H1 (cell line): Measurements from ENCODE around the gene GPC6. TPM values are rescaled to one million over a fixed set of nuclear protein-coding genes. Genes with fewer than 3 reads are reported as not detected.

ENCODE experiments used
- RAD21 ChIP-seq, 2 experiments: IDR thresholded peaks in 1 of 2; conservative IDR thresholded peaks in 1 of 2; 2 replicates each; pipeline ENCODE4 v1.6.1; 2011; ENCODE audit warnings: low read depth in 2 of 2, low read length in 2 of 2, improper control_type of control experiment in 1 of 2, inconsistent platforms in 1 of 2, mild to moderate bottlenecking in 1 of 2, moderate library complexity in 1 of 2
- polyA plus RNA-seq, 7 experiments: library from polyadenylated mRNA; depleted of rRNA in 3 of 7; stranded (reverse) in 5 of 7; unstranded in 2 of 7; fragments of >200 nt in 5 of 7; fragments of 200-250 nt in 2 of 7; gene quantifications; 1 replicate in 5 of 7; 2 replicates in 1 of 7; 4 replicates in 1 of 7; pipeline versions ENCODE4 v1.2.1 to v1.2.3, GENCODE V29; 2011 to 2013; ENCODE audit warnings: missing spikeins in 2 of 7, mixed read lengths in 2 of 7
- total RNA-seq: library from RNA; stranded (reverse); fragmentation: NEBNext Ultra II Directional; extraction: Animal tissue kit (Norgen Biotek cat#: 25700); gene quantifications from 2 replicates; pipeline ENCODE4 v1.2.1, GENCODE V29; 2021
- TF ChIP-seq, protein P1 (sequence below): IDR thresholded peaks from 2 replicates; pipeline ENCODE4 v1.6.1; 2011; ENCODE audit warnings: low read length, improper control_type of control experiment
- TF ChIP-seq, protein P2 (sequence below): fragments of 300-600 bp; sonication (generic); IDR thresholded peaks from 2 replicates; pipeline ENCODE4 v1.7.1; 2012; ENCODE audit warnings: low read length, moderate library complexity, mild to moderate bottlenecking, inconsistent platforms; ENCODE audit not compliant: insufficient replicate concordance
- TF ChIP-seq, protein P3 (sequence below): IDR thresholded peaks from 2 replicates; pipeline ENCODE4 v1.6.1; 2012; ENCODE audit warnings: inconsistent platforms

GPC6 gene
- total and polyA plus RNA-seq, 2 of the 8 experiments (the other 6 are each of a cell fraction or from before 2014, with no cell fraction given), result 5.4 to 12.0 TPM

DNA sequence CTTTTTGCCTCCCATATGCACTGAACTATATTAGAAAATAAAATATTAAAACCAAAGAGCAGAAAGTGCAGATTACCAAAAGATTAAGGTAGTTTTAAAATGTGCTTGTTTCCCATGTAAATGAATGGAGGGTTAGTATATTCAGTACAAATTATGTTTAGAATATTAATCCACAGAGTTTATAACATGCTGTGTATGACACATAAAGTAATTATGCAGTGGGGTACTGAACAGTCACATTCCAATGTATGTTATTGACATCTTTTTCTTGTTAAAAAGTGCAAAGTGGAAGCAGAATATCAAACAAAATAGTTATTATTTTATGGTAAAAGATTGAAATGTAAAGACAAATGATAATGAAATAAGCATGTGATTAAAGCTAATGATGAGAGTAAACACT is 79.3 kb downstream of the GPC6 start (continued):
- TF ChIP-seq, protein P1, sequence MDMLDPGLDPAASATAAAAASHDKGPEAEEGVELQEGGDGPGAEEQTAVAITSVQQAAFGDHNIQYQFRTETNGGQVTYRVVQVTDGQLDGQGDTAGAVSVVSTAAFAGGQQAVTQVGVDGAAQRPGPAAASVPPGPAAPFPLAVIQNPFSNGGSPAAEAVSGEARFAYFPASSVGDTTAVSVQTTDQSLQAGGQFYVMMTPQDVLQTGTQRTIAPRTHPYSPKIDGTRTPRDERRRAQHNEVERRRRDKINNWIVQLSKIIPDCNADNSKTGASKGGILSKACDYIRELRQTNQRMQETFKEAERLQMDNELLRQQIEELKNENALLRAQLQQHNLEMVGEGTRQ, result no peak
- TF ChIP-seq RAD21 (IDR thresholded peaks at IDR 0.05 in 1 of 2, conservative IDR thresholded peaks at IDR 0.05 in 1 of 2; ENCODE audit: low read depth in 2 of 2, low read length in 2 of 2), result no peak
- TF ChIP-seq, protein P2, sequence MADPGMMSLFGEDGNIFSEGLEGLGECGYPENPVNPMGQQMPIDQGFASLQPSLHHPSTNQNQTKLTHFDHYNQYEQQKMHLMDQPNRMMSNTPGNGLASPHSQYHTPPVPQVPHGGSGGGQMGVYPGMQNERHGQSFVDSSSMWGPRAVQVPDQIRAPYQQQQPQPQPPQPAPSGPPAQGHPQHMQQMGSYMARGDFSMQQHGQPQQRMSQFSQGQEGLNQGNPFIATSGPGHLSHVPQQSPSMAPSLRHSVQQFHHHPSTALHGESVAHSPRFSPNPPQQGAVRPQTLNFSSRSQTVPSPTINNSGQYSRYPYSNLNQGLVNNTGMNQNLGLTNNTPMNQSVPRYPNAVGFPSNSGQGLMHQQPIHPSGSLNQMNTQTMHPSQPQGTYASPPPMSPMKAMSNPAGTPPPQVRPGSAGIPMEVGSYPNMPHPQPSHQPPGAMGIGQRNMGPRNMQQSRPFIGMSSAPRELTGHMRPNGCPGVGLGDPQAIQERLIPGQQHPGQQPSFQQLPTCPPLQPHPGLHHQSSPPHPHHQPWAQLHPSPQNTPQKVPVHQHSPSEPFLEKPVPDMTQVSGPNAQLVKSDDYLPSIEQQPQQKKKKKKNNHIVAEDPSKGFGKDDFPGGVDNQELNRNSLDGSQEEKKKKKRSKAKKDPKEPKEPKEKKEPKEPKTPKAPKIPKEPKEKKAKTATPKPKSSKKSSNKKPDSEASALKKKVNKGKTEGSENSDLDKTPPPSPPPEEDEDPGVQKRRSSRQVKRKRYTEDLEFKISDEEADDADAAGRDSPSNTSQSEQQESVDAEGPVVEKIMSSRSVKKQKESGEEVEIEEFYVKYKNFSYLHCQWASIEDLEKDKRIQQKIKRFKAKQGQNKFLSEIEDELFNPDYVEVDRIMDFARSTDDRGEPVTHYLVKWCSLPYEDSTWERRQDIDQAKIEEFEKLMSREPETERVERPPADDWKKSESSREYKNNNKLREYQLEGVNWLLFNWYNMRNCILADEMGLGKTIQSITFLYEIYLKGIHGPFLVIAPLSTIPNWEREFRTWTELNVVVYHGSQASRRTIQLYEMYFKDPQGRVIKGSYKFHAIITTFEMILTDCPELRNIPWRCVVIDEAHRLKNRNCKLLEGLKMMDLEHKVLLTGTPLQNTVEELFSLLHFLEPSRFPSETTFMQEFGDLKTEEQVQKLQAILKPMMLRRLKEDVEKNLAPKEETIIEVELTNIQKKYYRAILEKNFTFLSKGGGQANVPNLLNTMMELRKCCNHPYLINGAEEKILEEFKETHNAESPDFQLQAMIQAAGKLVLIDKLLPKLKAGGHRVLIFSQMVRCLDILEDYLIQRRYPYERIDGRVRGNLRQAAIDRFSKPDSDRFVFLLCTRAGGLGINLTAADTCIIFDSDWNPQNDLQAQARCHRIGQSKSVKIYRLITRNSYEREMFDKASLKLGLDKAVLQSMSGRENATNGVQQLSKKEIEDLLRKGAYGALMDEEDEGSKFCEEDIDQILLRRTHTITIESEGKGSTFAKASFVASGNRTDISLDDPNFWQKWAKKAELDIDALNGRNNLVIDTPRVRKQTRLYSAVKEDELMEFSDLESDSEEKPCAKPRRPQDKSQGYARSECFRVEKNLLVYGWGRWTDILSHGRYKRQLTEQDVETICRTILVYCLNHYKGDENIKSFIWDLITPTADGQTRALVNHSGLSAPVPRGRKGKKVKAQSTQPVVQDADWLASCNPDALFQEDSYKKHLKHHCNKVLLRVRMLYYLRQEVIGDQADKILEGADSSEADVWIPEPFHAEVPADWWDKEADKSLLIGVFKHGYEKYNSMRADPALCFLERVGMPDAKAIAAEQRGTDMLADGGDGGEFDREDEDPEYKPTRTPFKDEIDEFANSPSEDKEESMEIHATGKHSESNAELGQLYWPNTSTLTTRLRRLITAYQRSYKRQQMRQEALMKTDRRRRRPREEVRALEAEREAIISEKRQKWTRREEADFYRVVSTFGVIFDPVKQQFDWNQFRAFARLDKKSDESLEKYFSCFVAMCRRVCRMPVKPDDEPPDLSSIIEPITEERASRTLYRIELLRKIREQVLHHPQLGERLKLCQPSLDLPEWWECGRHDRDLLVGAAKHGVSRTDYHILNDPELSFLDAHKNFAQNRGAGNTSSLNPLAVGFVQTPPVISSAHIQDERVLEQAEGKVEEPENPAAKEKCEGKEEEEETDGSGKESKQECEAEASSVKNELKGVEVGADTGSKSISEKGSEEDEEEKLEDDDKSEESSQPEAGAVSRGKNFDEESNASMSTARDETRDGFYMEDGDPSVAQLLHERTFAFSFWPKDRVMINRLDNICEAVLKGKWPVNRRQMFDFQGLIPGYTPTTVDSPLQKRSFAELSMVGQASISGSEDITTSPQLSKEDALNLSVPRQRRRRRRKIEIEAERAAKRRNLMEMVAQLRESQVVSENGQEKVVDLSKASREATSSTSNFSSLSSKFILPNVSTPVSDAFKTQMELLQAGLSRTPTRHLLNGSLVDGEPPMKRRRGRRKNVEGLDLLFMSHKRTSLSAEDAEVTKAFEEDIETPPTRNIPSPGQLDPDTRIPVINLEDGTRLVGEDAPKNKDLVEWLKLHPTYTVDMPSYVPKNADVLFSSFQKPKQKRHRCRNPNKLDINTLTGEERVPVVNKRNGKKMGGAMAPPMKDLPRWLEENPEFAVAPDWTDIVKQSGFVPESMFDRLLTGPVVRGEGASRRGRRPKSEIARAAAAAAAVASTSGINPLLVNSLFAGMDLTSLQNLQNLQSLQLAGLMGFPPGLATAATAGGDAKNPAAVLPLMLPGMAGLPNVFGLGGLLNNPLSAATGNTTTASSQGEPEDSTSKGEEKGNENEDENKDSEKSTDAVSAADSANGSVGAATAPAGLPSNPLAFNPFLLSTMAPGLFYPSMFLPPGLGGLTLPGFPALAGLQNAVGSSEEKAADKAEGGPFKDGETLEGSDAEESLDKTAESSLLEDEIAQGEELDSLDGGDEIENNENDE, result no peak
- TF ChIP-seq, protein P3, sequence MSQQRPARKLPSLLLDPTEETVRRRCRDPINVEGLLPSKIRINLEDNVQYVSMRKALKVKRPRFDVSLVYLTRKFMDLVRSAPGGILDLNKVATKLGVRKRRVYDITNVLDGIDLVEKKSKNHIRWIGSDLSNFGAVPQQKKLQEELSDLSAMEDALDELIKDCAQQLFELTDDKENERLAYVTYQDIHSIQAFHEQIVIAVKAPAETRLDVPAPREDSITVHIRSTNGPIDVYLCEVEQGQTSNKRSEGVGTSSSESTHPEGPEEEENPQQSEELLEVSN, result no peak
